DOHH2 (cell line): ENCODE data around the gene BOD1L2.

Source experiments
- CTCF ChIP-seq: fragments of 200-600 bp; sonication (generic); IDR thresholded peaks from one replicate; pipeline ENCODE4 v1.5.1; 2014; ENCODE audit warnings: antibody characterized with exemption, mild to moderate bottlenecking, low read depth, low read length; ENCODE audit not compliant: poor library complexity, severe bottlenecking
- EZH2phosphoT487 ChIP-seq: fragments of 200-600 bp; sonication (generic); IDR thresholded peaks from 2 replicates; pipeline ENCODE4 v1.6.1; 2017; ENCODE audit warnings: borderline replicate concordance, mild to moderate bottlenecking, antibody characterized with exemption, low read length, moderate library complexity, mixed read lengths

- TF ChIP-seq CTCF (no peak), EZH2phosphoT487 (no peak)
These were observed 3.9 kb downstream of the BOD1L2 start for GRCh38 chr18:57150828-57151227.
